ENCODE results near the gene LEFTY1. TPM values are rescaled to one million over a fixed set of nuclear protein-coding genes. Genes with fewer than 3 reads are reported as not detected.

LEFTY1 gene
- total and polyA plus RNA-seq, 2 of the 13 experiments (the other 11 are each of a cell fraction or from before 2014, with no cell fraction given): 0.29 to 0.79 TPM

DNA sequence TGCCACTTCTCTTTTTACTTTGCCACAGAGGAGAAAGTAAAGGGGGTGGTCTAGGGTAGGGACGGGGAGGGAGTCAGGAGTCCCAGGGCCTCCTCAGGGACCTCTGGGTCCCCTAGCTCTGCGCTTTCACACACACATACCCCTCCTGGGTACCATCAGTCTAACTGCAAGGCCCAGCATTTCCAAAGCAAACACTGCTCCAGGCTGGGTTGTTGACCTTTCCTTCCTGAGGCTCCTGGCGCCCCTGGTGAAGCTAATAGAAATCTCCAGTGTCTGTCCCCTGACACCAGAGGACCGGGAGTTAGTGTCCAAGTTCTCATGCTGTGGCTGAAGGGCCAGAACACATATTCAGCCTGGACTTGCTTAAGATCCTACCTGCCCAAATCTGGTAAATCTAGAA is 10.7 kb downstream of the LEFTY1 start (continued):
- TF ChIP-seq, protein P1, sequence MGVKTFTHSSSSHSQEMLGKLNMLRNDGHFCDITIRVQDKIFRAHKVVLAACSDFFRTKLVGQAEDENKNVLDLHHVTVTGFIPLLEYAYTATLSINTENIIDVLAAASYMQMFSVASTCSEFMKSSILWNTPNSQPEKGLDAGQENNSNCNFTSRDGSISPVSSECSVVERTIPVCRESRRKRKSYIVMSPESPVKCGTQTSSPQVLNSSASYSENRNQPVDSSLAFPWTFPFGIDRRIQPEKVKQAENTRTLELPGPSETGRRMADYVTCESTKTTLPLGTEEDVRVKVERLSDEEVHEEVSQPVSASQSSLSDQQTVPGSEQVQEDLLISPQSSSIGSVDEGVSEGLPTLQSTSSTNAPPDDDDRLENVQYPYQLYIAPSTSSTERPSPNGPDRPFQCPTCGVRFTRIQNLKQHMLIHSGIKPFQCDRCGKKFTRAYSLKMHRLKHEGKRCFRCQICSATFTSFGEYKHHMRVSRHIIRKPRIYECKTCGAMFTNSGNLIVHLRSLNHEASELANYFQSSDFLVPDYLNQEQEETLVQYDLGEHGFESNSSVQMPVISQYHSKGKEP (CRISPR knock-in tag; IDR thresholded peaks at IDR 0.05): no peak
- no peak for TF ChIP-seq GATA4 (IDR thresholded peaks at IDR 0.05; ENCODE audit: borderline replicate concordance, low read depth)
- TF ChIP-seq GATAD2A (CRISPR knock-in tag; IDR thresholded peaks at IDR 0.05): peak; percentile 32; the same call in 1 of the 2 replicates
- TF ChIP-seq ZNF496 (CRISPR knock-in tag; IDR thresholded peaks at IDR 0.05; ENCODE audit: insufficient replicate concordance): no peak
- no peak for TF ChIP-seq GABPB1 (CRISPR knock-in tag; IDR thresholded peaks at IDR 0.05)
- TF ChIP-seq, protein P2, sequence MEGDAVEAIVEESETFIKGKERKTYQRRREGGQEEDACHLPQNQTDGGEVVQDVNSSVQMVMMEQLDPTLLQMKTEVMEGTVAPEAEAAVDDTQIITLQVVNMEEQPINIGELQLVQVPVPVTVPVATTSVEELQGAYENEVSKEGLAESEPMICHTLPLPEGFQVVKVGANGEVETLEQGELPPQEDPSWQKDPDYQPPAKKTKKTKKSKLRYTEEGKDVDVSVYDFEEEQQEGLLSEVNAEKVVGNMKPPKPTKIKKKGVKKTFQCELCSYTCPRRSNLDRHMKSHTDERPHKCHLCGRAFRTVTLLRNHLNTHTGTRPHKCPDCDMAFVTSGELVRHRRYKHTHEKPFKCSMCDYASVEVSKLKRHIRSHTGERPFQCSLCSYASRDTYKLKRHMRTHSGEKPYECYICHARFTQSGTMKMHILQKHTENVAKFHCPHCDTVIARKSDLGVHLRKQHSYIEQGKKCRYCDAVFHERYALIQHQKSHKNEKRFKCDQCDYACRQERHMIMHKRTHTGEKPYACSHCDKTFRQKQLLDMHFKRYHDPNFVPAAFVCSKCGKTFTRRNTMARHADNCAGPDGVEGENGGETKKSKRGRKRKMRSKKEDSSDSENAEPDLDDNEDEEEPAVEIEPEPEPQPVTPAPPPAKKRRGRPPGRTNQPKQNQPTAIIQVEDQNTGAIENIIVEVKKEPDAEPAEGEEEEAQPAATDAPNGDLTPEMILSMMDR (CRISPR knock-in tag; IDR thresholded peaks at IDR 0.05): peak; percentile 33; the same call in 1 of the 2 replicates
- no peak for TF ChIP-seq SKI (IDR thresholded peaks at IDR 0.05; ENCODE audit: partially characterized antibody)
- TF ChIP-seq, protein P3, sequence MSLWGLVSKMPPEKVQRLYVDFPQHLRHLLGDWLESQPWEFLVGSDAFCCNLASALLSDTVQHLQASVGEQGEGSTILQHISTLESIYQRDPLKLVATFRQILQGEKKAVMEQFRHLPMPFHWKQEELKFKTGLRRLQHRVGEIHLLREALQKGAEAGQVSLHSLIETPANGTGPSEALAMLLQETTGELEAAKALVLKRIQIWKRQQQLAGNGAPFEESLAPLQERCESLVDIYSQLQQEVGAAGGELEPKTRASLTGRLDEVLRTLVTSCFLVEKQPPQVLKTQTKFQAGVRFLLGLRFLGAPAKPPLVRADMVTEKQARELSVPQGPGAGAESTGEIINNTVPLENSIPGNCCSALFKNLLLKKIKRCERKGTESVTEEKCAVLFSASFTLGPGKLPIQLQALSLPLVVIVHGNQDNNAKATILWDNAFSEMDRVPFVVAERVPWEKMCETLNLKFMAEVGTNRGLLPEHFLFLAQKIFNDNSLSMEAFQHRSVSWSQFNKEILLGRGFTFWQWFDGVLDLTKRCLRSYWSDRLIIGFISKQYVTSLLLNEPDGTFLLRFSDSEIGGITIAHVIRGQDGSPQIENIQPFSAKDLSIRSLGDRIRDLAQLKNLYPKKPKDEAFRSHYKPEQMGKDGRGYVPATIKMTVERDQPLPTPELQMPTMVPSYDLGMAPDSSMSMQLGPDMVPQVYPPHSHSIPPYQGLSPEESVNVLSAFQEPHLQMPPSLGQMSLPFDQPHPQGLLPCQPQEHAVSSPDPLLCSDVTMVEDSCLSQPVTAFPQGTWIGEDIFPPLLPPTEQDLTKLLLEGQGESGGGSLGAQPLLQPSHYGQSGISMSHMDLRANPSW (CRISPR knock-in tag; IDR thresholded peaks at IDR 0.05; ENCODE audit: borderline replicate concordance): no peak
- TF ChIP-seq, protein P4, sequence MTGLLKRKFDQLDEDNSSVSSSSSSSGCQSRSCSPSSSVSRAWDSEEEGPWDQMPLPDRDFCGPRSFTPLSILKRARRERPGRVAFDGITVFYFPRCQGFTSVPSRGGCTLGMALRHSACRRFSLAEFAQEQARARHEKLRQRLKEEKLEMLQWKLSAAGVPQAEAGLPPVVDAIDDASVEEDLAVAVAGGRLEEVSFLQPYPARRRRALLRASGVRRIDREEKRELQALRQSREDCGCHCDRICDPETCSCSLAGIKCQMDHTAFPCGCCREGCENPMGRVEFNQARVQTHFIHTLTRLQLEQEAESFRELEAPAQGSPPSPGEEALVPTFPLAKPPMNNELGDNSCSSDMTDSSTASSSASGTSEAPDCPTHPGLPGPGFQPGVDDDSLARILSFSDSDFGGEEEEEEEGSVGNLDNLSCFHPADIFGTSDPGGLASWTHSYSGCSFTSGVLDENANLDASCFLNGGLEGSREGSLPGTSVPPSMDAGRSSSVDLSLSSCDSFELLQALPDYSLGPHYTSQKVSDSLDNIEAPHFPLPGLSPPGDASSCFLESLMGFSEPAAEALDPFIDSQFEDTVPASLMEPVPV (CRISPR knock-in tag; IDR thresholded peaks at IDR 0.05): no peak
- no peak for TF ChIP-seq MED1 (CRISPR knock-in tag; IDR thresholded peaks at IDR 0.05)
- TF ChIP-seq, protein P5, sequence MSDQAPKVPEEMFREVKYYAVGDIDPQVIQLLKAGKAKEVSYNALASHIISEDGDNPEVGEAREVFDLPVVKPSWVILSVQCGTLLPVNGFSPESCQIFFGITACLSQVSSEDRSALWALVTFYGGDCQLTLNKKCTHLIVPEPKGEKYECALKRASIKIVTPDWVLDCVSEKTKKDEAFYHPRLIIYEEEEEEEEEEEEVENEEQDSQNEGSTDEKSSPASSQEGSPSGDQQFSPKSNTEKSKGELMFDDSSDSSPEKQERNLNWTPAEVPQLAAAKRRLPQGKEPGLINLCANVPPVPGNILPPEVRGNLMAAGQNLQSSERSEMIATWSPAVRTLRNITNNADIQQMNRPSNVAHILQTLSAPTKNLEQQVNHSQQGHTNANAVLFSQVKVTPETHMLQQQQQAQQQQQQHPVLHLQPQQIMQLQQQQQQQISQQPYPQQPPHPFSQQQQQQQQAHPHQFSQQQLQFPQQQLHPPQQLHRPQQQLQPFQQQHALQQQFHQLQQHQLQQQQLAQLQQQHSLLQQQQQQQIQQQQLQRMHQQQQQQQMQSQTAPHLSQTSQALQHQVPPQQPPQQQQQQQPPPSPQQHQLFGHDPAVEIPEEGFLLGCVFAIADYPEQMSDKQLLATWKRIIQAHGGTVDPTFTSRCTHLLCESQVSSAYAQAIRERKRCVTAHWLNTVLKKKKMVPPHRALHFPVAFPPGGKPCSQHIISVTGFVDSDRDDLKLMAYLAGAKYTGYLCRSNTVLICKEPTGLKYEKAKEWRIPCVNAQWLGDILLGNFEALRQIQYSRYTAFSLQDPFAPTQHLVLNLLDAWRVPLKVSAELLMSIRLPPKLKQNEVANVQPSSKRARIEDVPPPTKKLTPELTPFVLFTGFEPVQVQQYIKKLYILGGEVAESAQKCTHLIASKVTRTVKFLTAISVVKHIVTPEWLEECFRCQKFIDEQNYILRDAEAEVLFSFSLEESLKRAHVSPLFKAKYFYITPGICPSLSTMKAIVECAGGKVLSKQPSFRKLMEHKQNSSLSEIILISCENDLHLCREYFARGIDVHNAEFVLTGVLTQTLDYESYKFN (CRISPR knock-in tag; conservative IDR thresholded peaks at IDR 0.05): 0 out of 2 replicates have a peak, but pooled peaks have one; percentile 18
- no peak for TF ChIP-seq ZBTB8A (CRISPR knock-in tag; IDR thresholded peaks at IDR 0.05; ENCODE audit: borderline replicate concordance, low read depth)
- TF ChIP-seq, protein P6, sequence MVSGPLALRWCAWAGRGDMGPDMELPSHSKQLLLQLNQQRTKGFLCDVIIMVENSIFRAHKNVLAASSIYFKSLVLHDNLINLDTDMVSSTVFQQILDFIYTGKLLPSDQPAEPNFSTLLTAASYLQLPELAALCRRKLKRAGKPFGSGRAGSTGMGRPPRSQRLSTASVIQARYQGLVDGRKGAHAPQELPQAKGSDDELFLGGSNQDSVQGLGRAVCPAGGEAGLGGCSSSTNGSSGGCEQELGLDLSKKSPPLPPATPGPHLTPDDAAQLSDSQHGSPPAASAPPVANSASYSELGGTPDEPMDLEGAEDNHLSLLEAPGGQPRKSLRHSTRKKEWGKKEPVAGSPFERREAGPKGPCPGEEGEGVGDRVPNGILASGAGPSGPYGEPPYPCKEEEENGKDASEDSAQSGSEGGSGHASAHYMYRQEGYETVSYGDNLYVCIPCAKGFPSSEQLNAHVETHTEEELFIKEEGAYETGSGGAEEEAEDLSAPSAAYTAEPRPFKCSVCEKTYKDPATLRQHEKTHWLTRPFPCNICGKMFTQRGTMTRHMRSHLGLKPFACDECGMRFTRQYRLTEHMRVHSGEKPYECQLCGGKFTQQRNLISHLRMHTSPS (CRISPR knock-in tag; IDR thresholded peaks at IDR 0.05; ENCODE audit: low read depth): no peak
- no peak for TF ChIP-seq PHF20 (CRISPR knock-in tag; IDR thresholded peaks at IDR 0.05)
